ENCODE results near the gene ZNF653. TPM values are rescaled to one million over a fixed set of nuclear protein-coding genes. Genes with fewer than 3 reads are reported as not detected.
A peak's percentile ranks its signal among the peaks of the same experiment; 100 is the strongest.

ZNF653 gene
- total RNA-seq, 1 donor, result 5.9 TPM

GRCh38 chr19:11504502-11505031 lies 1.1 kb downstream of the ZNF653 start:
- peak overlapping the region; percentile 58 for H3K4me3 ChIP-seq (ENCODE audit: low read depth, low read length)
- TF ChIP-seq CTCF (IDR thresholded peaks at IDR 0.05; ENCODE audit: insufficient read depth, low read length), result no peak
- no peak for DNase-seq (ENCODE audit: low read depth)

DNA sequence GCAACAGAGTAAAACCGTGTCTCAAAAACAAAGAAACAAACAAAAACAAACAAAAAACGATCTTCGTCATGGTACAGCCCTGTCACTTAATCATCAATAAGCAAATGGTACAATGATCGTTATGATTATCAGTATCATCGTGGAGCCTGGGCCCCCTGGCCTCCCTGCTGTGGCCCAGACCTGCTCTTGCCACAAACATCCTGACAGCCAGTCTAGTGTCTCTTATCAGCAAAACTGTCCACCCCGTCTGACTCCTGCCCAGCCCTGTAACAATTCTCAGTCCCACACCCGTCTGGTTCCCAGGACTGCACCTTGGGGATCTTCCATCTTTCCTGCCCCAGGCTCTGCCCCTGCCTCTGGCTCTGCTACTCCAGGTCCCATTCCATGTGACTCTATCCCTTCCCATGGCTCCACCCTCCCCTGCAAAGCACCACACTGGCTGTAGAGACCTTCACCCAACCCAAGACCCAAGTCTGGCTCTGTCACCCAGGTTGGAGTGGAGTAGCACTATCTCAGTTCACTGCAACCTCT lies 5.7 kb downstream of the ZNF653 start:
- no peak overlapping the region for H3K4me3 ChIP-seq (ENCODE audit: low read depth, low read length)
- no peak for DNase-seq (ENCODE audit: low read depth)
- no peak for TF ChIP-seq CTCF (IDR thresholded peaks at IDR 0.05; ENCODE audit: insufficient read depth, low read length)

GRCh38 chr19:11499220-11499726 lies 6.4 kb downstream of the ZNF653 start:
- H3K4me3 ChIP-seq (ENCODE audit: low read depth, low read length), result no peak overlapping the region
- no peak for DNase-seq (ENCODE audit: low read depth)
- TF ChIP-seq CTCF (IDR thresholded peaks at IDR 0.05; ENCODE audit: insufficient read depth, low read length), result no peak

- peak; percentile 74 for TF ChIP-seq CTCF (IDR thresholded peaks at IDR 0.05; ENCODE audit: insufficient read depth, low read length)
- H3K4me3 ChIP-seq (ENCODE audit: low read depth, low read length), result no peak overlapping the region
- DNase-seq (ENCODE audit: low read depth), result peak; percentile 81
Observed at GRCh38 chr19:11496391-11497163, 9.1 kb downstream of the ZNF653 start.

DNA sequence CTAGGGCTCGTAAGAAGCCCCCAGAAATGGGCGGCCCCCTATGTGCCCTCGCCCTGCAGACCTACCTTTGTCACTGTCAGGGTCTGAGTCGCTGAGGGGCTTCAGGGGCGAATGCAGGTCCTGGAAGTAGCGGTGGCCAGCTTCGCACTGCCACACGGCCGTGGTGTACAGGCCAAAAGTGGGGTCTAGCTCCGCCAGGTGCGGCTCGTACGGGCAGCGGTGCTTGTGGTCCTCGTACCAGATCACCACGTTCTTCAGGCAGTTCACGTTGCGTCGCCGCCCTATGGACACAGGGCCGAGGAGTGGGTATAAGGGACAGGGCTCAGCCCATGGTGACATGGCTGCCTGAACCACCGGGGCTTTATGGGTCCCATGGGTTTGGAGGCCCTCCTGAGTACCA lies 9.8 kb downstream of the ZNF653 start:
- no peak overlapping the region for H3K4me3 ChIP-seq (ENCODE audit: low read depth, low read length)
- TF ChIP-seq CTCF (IDR thresholded peaks at IDR 0.05; ENCODE audit: insufficient read depth, low read length), result no peak
- DNase-seq (ENCODE audit: low read depth), result no peak

DNA sequence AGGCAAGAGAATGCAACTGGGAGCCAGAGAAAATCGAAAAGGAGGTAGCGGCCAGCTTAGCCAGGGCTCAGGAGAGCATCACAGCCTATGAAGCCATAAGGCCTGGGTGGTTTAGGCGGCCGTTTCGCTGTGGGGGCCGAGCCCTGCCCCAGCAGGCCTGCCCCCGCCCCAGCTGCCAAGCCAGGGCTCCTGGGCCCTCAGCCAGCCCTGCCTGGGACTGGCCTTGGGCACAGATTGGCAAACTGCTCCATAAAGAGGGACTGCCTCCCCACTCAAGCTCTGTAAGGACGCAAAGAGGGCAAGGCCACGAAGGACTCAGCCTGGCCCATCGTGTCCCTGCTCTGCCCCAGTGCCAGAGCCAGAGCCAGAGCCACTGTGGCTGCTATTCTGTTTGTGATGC lies 10.2 kb downstream of the ZNF653 start:
- H3K4me3 ChIP-seq (ENCODE audit: low read depth, low read length), result no peak overlapping the region
- DNase-seq (ENCODE audit: low read depth), result no peak
- TF ChIP-seq CTCF (IDR thresholded peaks at IDR 0.05; ENCODE audit: insufficient read depth, low read length), result no peak
